ENCODE data around the gene CCDC9B. TPM values are rescaled to one million over a fixed set of nuclear protein-coding genes. Genes with fewer than 3 reads are reported as not detected.

Gene CCDC9B
- total RNA-seq, 1 experiment from 2014 or later = 1.4 TPM

- TF ChIP-seq NR2C2 (CRISPR knock-in tag; IDR thresholded peaks at IDR 0.05) = no peak
- no peaks in the 10 kb centered on the region for H3K36me3 Mint-ChIP-seq
- no peak for ATAC-seq
- peaks cover 19% of the 10 kb centered on the region for H3K27me3 Mint-ChIP-seq (ENCODE audit: low read depth)
- peaks cover 3% of the 10 kb centered on the region for H3K4me1 Mint-ChIP-seq
- no peak overlapping the region for H3K4me3 Mint-ChIP-seq
- H3K9me3 Mint-ChIP-seq = no peaks in the 10 kb centered on the region
- POLR2A ChIA-PET = interaction anchor here (0.5 kb wide), 1 partner anchor 39 kb away, joined by 5 read pairs; no protein-coding TSS in a partner anchor
- CTCF ChIA-PET = interaction anchor here (0.6 to 17.8 kb wide), 9 partner anchors 8 to 107 kb away, joined by 3 to 690 read pairs (median 4); no protein-coding TSS in a partner anchor
- H3K27ac Mint-ChIP-seq = no peak overlapping the region
- no peak for DNase-seq (ENCODE audit: low spot score)
Observed at GRCh38 chr15:40314723-40315276, 25.9 kb downstream of the CCDC9B start.

- DNase-seq (ENCODE audit: low spot score) (no peak), ATAC-seq (no peak)
- H3K27ac Mint-ChIP-seq = no peak overlapping the region
- no peaks in the 10 kb centered on the region for H3K9me3 Mint-ChIP-seq
- POLR2A ChIA-PET = no interaction called here
- no peaks in the 10 kb centered on the region for H3K36me3 Mint-ChIP-seq
- H3K4me3 Mint-ChIP-seq = no peak overlapping the region
- H3K4me1 Mint-ChIP-seq = peaks cover 13% of the 10 kb centered on the region
- no peak for TF ChIP-seq NR2C2 (CRISPR knock-in tag; IDR thresholded peaks at IDR 0.05)
- TF ChIP-seq E2F4 (CRISPR knock-in tag; IDR thresholded peaks at IDR 0.05; ENCODE audit: borderline replicate concordance, low read depth) = no peak
- no peak for TF ChIP-seq ZNF138 (CRISPR knock-in tag; conservative IDR thresholded peaks at IDR 0.05)
- TF ChIP-seq PRRX2 (CRISPR knock-in tag; IDR thresholded peaks at IDR 0.05) = no peak
- TF ChIP-seq MYBL2 (CRISPR knock-in tag; IDR thresholded peaks at IDR 0.05) = no peak
- TF ChIP-seq ZBTB43 (CRISPR knock-in tag; IDR thresholded peaks at IDR 0.05) = no peak
- TF ChIP-seq ELF4 (CRISPR knock-in tag; IDR thresholded peaks at IDR 0.05; ENCODE audit: low read depth) = no peak
- no peak for TF ChIP-seq NFYB (CRISPR knock-in tag; conservative IDR thresholded peaks at IDR 0.05; ENCODE audit: low read depth)
- no peak for TF ChIP-seq NFATC4 (CRISPR knock-in tag; IDR thresholded peaks at IDR 0.05)
- no peak for TF ChIP-seq RORB (CRISPR knock-in tag; IDR thresholded peaks at IDR 0.05)
- TF ChIP-seq STAT6 (CRISPR knock-in tag; conservative IDR thresholded peaks at IDR 0.05; ENCODE audit: low read depth) = no peak
- no peak for TF ChIP-seq USF1 (CRISPR knock-in tag; IDR thresholded peaks at IDR 0.05)
- no peak for TF ChIP-seq PREB (CRISPR knock-in tag; IDR thresholded peaks at IDR 0.05; ENCODE audit: borderline replicate concordance)
- TF ChIP-seq ZNF423 (CRISPR knock-in tag; IDR thresholded peaks at IDR 0.05) = no peak
- no peak for TF ChIP-seq ESRRA (CRISPR knock-in tag; IDR thresholded peaks at IDR 0.05; ENCODE audit: borderline replicate concordance)
- TF ChIP-seq MLX (CRISPR knock-in tag; IDR thresholded peaks at IDR 0.05) = no peak
- TF ChIP-seq ZBTB21 (CRISPR knock-in tag; IDR thresholded peaks at IDR 0.05; ENCODE audit: borderline replicate concordance) = no peak
- no peak for TF ChIP-seq TP53 (CRISPR knock-in tag; IDR thresholded peaks at IDR 0.05)
- TF ChIP-seq ZNF396 (CRISPR knock-in tag; IDR thresholded peaks at IDR 0.05; ENCODE audit: borderline replicate concordance) = no peak
- TF ChIP-seq HMGA2 (CRISPR knock-in tag; IDR thresholded peaks at IDR 0.05) = no peak
- peaks cover 19% of the 10 kb centered on the region for H3K27me3 Mint-ChIP-seq (ENCODE audit: low read depth)
- CTCF ChIA-PET = interaction anchor here (1.0 to 17.8 kb wide), 5 partner anchors 7 to 39 kb away, joined by 3 to 690 read pairs (median 6); partner anchors contain the start of gene INAFM2
Observed at GRCh38 chr15:40313531-40314398, 27.0 kb downstream of the CCDC9B start.

Measured in WTC11 (cell line).